ENCODE data around the gene PSMG1. TPM values are rescaled to one million over a fixed set of nuclear protein-coding genes. Genes with fewer than 3 reads are reported as not detected.
A peak's percentile ranks its signal among the peaks of the same experiment; 100 is the strongest.

The PSMG1 gene
- total RNA-seq, 1 experiment from 2014 or later: 78.8 TPM

- no CpG with 5 or more reads among the region's 3 CpGs for WGBS (ENCODE audit: extremely low coverage, insufficient read length, low lambda C conversion rate)
- Histone ChIP-seq H3K4me2 (ENCODE audit: insufficient read depth, insufficient read length, low read length) (no peak overlapping the region), H2BK12ac (ENCODE audit: insufficient read length, low read depth, low read length) (no peak overlapping the region), H2BK20ac (ENCODE audit: low read depth, low read length, poor library complexity, severe bottlenecking) (no peak overlapping the region), H2AFZ (ENCODE audit: low read length) (no peak overlapping the region), H3K79me2 (ENCODE audit: insufficient read depth, low read length) (no peaks in the 10 kb centered on the region), H3K56ac (ENCODE audit: insufficient read length, low read depth, low read length) (no peak overlapping the region), H3K14ac (ENCODE audit: insufficient read depth, low read length) (no peak overlapping the region), H3K18ac (ENCODE audit: insufficient read length, low read depth, low read length) (no peak overlapping the region), H3K23ac (ENCODE audit: insufficient read length, low read depth, low read length) (no peak overlapping the region), H3K27ac (ENCODE audit: insufficient read length, low read depth, low read length) (no peak overlapping the region), H3T11ph (ENCODE audit: low read length) (no peak overlapping the region), H4K20me1 (ENCODE audit: control insufficient read depth, insufficient read depth, insufficient read length) (no peaks in the 10 kb centered on the region), H2BK5ac (ENCODE audit: insufficient read length, low read length) (no peak overlapping the region), H4K8ac (replicated peaks; ENCODE audit: insufficient read length, low read depth, low read length) (no peak overlapping the region), H2BK15ac (ENCODE audit: low read depth, low read length) (no peak overlapping the region), H4K5ac (ENCODE audit: insufficient read length, low read depth, low read length) (no peak overlapping the region), H3K4ac (ENCODE audit: low read depth, low read length) (no peak overlapping the region), H3K9ac (ENCODE audit: extremely low read depth, insufficient read length, low read length) (no peak overlapping the region), H3K27me3 (ENCODE audit: insufficient read depth, low read length) (no peaks in the 10 kb centered on the region), H2BK120ac (ENCODE audit: low read depth, low read length, poor library complexity, severe bottlenecking) (no peak overlapping the region), H3K79me1 (ENCODE audit: insufficient read depth, low read depth, low read length, poor library complexity, severe bottlenecking) (no peaks in the 10 kb centered on the region), H3K23me2 (ENCODE audit: insufficient read length, low read depth, low read length, poor library complexity, severe bottlenecking) (no peaks in the 10 kb centered on the region), H3K9me3 (ENCODE audit: control insufficient read depth, low read depth, low read length) (no peaks in the 10 kb centered on the region), H2AK5ac (ENCODE audit: insufficient read length, low read length) (no peak overlapping the region), H4K91ac (ENCODE audit: insufficient read length, low read depth, low read length) (no peak overlapping the region), H3K4me1 (ENCODE audit: insufficient read depth, low read length) (no peaks in the 10 kb centered on the region)
- no peak for TF ChIP-seq CTCF (conservative IDR thresholded peaks at IDR 0.05)
- Mint-ChIP-seq H3K27me3 (ENCODE audit: low read depth) (no peaks in the 10 kb centered on the region), H3K9me3 (no peaks in the 10 kb centered on the region), H3K4me1 (no peaks in the 10 kb centered on the region), H3K36me3 (ENCODE audit: insufficient read depth in 1 of 3, low read depth in 3 of 3) (peaks cover 12 to 77% (median 54%) of the 10 kb centered on the region in 3 experiments; a peak in 6 of 7 replicates), H3K4me3 (no peak overlapping the region), H3K27ac (peak overlapping the region in 1 of 3 experiments; percentile 3; a peak in 2 of 7 replicates)
- DNase-seq: no peak
These were observed 41.7 kb upstream of the PSMG1 start for GRCh38 chr21:39224930-39225329.

Data from H9 (cell line).